ENCODE measurements around the gene ROM1.
A peak's percentile ranks its signal among the peaks of the same experiment; 100 is the strongest.

The ROM1 gene

DNA sequence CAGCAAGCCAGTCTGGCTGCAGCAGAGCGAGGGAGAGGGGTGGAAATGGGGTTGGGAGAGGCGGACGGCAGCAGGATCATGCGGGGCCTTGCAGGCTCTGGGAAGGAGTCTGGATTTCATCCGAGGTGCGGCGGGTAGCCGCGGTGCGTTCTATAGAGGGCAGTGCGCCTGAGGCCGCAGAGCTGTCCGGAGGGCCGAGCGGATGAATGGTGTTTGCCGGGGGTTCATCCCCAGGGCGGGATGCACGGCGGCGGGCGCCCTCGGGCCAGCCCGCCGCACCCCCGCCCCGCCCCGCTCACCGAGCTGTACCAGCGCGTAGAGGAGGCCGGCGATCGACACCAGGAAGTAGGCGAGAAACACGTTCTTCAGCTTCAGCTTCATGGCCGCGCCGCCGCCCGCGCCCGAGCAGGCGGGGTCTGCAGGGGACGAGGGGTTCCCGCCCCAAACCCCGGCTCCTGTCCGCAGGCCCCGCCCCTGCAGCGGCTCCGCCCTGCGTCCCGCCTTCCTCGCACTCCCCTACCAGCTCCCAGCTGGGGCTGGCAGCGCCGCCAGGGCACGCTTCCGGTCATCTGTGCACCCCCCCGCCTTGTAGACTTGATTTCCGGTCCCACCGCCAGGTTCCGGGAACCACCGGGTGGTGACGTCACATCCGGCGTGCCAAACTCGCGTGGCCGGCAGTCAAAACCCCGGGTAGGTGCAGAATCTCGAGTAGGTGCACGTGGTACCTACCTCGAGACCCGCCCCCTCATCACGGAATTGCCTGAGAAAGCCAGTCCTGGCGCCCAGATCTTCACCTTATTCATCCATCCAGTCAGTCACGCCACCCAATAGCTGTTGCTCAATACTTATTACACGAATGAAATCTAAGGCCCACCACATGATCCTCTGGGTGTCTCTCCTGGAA, 8.8 kb downstream of the ROM1 start, which contains the start of gene B3GAT3:
Gene B3GAT3 (minus strand): TSS at position 420 of the 904 bp plus-strand sequence. CDS start 39 bp downstream, at position 381.
- H3K4me3 ChIP-seq (ENCODE audit: insufficient read depth, low read depth, low read length): peak within 1 kb of the TSS; percentile 69
- no peaks in the 10 kb centered on the region for H3K27me3 ChIP-seq (ENCODE audit: control insufficient read depth, insufficient read depth, low read length, poor library complexity, severe bottlenecking)
- peak within 1 kb of the TSS; percentile 66 for H3K27ac ChIP-seq (ENCODE audit: insufficient read depth, low read depth, low read length, poor library complexity, severe bottlenecking)
- 2 to 3% methylated on average over 77 of the region's 77 CpGs for WGBS, 2 experiments
- H3K4me1 ChIP-seq (ENCODE audit: control insufficient read depth, insufficient read depth, low read length): peaks cover 10% of the 10 kb centered on the region
- no peaks in the 10 kb centered on the region for H3K9me3 ChIP-seq (ENCODE audit: control insufficient read depth, low read length)
- peaks cover 13% of the 10 kb centered on the region for H3K36me3 ChIP-seq (ENCODE audit: control insufficient read depth, insufficient read depth, low read length)

DNA sequence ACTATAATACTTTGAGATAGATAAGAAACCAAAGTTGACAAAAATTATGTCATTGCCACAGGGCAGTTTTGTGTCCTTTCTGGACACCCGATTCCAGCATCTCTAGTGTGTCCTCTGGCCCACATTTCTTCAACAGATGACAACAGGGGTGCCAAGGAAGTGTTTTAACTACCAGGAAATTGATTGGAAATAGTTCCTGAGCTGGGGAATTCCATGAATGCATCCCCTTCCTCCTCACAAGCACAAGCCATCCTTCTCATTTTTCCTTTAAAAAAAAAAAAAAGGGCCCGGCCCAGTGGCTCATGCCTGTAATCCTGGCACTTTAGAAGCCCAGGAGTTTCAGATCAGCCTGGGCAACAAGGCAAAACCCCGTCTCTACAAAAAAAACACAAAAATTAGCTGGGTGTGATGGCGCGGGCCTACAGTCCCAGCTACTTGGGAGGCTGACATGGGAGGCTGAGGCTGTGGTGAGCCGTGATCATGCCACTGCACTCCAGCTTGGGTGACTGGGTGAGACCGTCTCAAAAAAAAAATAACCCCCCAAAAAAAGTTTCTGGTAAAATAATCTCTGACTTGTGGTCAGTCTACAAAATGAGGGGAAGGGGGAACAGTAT, 9.5 kb downstream of the ROM1 start:
- H3K27ac ChIP-seq (ENCODE audit: insufficient read depth, low read depth, low read length, poor library complexity, severe bottlenecking): peak overlapping the region; percentile 66
- H3K9me3 ChIP-seq (ENCODE audit: control insufficient read depth, low read length): no peaks in the 10 kb centered on the region
- peaks cover 19% of the 10 kb centered on the region for H3K36me3 ChIP-seq (ENCODE audit: control insufficient read depth, insufficient read depth, low read length)
- H3K27me3 ChIP-seq (ENCODE audit: control insufficient read depth, insufficient read depth, low read length, poor library complexity, severe bottlenecking): no peaks in the 10 kb centered on the region
- peaks cover 10% of the 10 kb centered on the region for H3K4me1 ChIP-seq (ENCODE audit: control insufficient read depth, insufficient read depth, low read length)
- 90 to 92% methylated on average over 6 to 7 of the region's 7 CpGs for WGBS, 2 experiments
- H3K4me3 ChIP-seq (ENCODE audit: insufficient read depth, low read depth, low read length): no peak overlapping the region

DNA sequence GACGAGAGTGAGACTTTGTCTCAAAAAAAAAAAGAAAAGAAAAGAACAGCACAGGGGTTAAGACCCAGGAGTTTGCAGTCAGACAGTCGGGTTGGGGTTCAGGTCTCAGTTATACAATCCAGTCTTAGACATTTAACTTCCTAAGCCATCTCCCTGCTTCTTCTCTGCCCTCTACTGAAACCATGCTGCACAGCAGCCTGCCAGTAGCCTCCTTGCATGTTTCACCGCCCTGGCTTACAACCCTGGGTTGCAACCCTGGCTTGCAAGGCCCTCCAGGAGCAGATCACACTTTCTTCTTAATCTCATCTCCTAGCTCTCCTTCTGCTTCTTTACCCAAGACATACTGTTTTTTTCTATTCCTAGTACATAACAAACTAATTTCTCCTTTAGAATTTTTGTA, 14.7 kb downstream of the ROM1 start:
- Histone ChIP-seq H3K9me3 (ENCODE audit: control insufficient read depth, low read length) (no peaks in the 10 kb centered on the region), H3K4me1 (ENCODE audit: control insufficient read depth, insufficient read depth, low read length) (no peaks in the 10 kb centered on the region), H3K27me3 (ENCODE audit: control insufficient read depth, insufficient read depth, low read length, poor library complexity, severe bottlenecking) (no peaks in the 10 kb centered on the region), H3K4me3 (ENCODE audit: insufficient read depth, low read depth, low read length) (no peak overlapping the region), H3K27ac (ENCODE audit: insufficient read depth, low read depth, low read length, poor library complexity, severe bottlenecking) (no peak overlapping the region), H3K36me3 (ENCODE audit: control insufficient read depth, insufficient read depth, low read length) (peaks cover 63% of the 10 kb centered on the region)
- 91 to 92% methylated on average over 3 of the region's 3 CpGs for WGBS, 2 experiments

DNA sequence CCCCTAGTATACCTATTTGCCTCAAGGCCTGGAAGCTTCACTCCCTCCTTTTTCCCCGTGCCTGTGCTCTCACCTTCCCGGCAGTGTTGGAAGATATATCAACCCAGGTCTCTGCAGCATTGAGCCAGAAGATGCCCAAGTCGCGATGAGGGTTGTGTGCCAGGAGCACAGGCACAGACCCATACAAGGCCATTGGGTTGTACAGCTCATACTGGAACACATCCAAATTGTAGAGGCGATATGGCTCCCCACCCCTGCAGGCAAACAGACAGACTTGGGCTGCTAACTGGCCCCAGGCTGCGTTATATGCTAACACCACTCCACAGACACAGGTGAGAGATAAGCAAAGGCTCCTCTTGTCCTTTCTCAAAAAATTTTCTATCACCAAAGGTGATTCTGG, 19.4 kb downstream of the ROM1 start:
- WGBS, 2 experiments: 95 to 96% methylated on average over 6 of the region's 6 CpGs
- no peaks in the 10 kb centered on the region for H3K4me1 ChIP-seq (ENCODE audit: control insufficient read depth, insufficient read depth, low read length)
- no peak overlapping the region for H3K4me3 ChIP-seq (ENCODE audit: insufficient read depth, low read depth, low read length)
- no peak overlapping the region for H3K27ac ChIP-seq (ENCODE audit: insufficient read depth, low read depth, low read length, poor library complexity, severe bottlenecking)
- H3K27me3 ChIP-seq (ENCODE audit: control insufficient read depth, insufficient read depth, low read length, poor library complexity, severe bottlenecking): no peaks in the 10 kb centered on the region
- peaks cover 79% of the 10 kb centered on the region for H3K36me3 ChIP-seq (ENCODE audit: control insufficient read depth, insufficient read depth, low read length)
- H3K9me3 ChIP-seq (ENCODE audit: control insufficient read depth, low read length): no peaks in the 10 kb centered on the region

DNA sequence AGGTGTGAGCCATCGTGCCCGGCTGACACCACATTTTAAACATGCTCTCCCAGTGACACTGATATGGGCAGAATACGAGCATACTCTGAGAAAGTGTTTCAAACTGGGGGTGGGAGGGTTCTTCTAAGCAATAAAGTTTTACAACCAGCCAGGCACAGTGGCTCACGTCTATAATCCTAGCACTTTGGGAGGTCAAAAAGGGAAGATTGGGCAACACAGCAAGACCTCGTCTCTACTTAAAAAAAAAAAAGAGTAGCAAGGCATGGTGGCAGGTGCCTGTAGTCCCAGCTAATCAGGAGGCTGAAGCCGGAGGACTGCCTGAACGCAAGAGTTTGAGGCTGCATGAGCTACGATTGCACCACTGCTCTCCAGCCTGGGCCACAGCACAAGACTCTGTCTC, 31.2 kb downstream of the ROM1 start:
- Histone ChIP-seq H3K4me1 (ENCODE audit: control insufficient read depth, insufficient read depth, low read length) (no peaks in the 10 kb centered on the region), H3K27me3 (ENCODE audit: control insufficient read depth, insufficient read depth, low read length, poor library complexity, severe bottlenecking) (no peaks in the 10 kb centered on the region), H3K27ac (ENCODE audit: insufficient read depth, low read depth, low read length, poor library complexity, severe bottlenecking) (no peak overlapping the region), H3K4me3 (ENCODE audit: insufficient read depth, low read depth, low read length) (no peak overlapping the region), H3K36me3 (ENCODE audit: control insufficient read depth, insufficient read depth, low read length) (peaks cover 11% of the 10 kb centered on the region), H3K9me3 (ENCODE audit: control insufficient read depth, low read length) (no peaks in the 10 kb centered on the region)
- WGBS, 2 experiments: 94 to 96% methylated on average over 8 of the region's 8 CpGs

DNA sequence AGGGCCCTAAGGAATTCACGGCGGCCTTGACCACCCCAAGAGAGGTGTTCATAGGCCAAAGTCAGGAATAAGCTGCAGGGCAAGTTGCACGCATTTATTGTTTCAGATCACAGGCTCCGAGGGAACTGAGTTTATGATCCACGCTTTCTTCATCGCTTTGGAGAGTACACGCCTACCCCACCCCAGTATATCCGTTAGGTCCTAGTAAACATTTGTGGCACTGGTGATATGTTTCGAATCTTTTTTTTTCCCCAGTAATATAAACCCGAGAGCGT, 32.6 kb downstream of the ROM1 start:
- Histone ChIP-seq H3K36me3 (ENCODE audit: control insufficient read depth, insufficient read depth, low read length) (peaks cover 17% of the 10 kb centered on the region), H3K27me3 (ENCODE audit: control insufficient read depth, insufficient read depth, low read length, poor library complexity, severe bottlenecking) (no peaks in the 10 kb centered on the region), H3K9me3 (ENCODE audit: control insufficient read depth, low read length) (no peaks in the 10 kb centered on the region), H3K27ac (ENCODE audit: insufficient read depth, low read depth, low read length, poor library complexity, severe bottlenecking) (peak overlapping the region; percentile 91), H3K4me1 (ENCODE audit: control insufficient read depth, insufficient read depth, low read length) (no peaks in the 10 kb centered on the region), H3K4me3 (ENCODE audit: insufficient read depth, low read depth, low read length) (peak overlapping the region; percentile 87)
- 37 to 42% methylated on average over 11 of the region's 11 CpGs for WGBS, 2 experiments

DNA sequence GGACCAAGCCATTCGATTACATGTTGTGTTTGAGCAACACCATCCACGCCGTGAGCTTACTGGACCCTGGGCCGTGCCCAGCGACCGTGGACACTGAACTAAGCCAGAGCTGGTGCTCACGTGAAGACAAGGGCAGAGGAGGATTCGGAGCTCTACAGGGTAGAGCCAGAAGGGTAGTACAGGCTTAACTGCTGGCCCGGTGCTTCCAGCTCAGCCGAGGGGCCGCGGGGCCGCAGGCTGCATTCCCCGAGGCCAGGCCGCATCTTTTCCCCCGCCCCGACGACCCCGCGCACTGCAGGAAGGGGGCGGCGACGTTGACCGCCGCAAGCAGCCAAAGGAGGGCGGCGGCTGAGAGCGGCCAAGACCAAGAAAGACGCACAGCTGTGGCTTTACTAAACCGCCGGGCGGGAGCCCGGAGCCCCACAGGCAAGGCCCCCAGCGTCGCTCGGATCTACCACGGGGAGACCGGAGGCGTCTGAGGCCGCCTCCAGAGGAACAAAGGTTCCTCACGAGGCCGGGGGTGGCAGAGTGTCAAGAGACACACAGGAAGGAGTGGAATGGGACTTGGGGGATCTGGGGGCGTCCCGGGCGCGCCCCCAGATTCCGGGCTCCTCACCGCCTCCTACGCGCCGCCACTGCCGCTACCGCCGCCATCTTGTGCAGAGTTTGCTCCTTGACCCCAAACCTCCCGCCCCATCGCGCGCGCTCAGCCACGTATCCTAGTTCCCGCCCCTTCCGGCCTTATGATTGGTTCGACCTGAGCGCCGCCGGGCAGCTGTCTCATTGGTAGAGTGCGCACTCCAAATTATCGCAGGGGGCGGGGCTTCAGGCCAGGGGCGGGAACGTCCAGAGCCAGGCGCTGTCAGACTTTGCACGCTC, 33.1 kb downstream of the ROM1 start, which contains the start of gene GANAB:
Gene GANAB (minus strand): TSS at position 668 of the 879 bp plus-strand sequence. CDS start 14 bp downstream, at position 654.
- Histone ChIP-seq H3K27me3 (ENCODE audit: control insufficient read depth, insufficient read depth, low read length, poor library complexity, severe bottlenecking) (no peaks in the 10 kb centered on the region), H3K27ac (ENCODE audit: insufficient read depth, low read depth, low read length, poor library complexity, severe bottlenecking) (peak within 1 kb of the TSS; percentile 91), H3K9me3 (ENCODE audit: control insufficient read depth, low read length) (no peaks in the 10 kb centered on the region), H3K4me1 (ENCODE audit: control insufficient read depth, insufficient read depth, low read length) (no peaks in the 10 kb centered on the region), H3K36me3 (ENCODE audit: control insufficient read depth, insufficient read depth, low read length) (peaks cover 17% of the 10 kb centered on the region), H3K4me3 (ENCODE audit: insufficient read depth, low read depth, low read length) (peak within 1 kb of the TSS; percentile 87)
- 0 to 1% methylated on average over 73 of the region's 73 CpGs for WGBS, 2 experiments

DNA sequence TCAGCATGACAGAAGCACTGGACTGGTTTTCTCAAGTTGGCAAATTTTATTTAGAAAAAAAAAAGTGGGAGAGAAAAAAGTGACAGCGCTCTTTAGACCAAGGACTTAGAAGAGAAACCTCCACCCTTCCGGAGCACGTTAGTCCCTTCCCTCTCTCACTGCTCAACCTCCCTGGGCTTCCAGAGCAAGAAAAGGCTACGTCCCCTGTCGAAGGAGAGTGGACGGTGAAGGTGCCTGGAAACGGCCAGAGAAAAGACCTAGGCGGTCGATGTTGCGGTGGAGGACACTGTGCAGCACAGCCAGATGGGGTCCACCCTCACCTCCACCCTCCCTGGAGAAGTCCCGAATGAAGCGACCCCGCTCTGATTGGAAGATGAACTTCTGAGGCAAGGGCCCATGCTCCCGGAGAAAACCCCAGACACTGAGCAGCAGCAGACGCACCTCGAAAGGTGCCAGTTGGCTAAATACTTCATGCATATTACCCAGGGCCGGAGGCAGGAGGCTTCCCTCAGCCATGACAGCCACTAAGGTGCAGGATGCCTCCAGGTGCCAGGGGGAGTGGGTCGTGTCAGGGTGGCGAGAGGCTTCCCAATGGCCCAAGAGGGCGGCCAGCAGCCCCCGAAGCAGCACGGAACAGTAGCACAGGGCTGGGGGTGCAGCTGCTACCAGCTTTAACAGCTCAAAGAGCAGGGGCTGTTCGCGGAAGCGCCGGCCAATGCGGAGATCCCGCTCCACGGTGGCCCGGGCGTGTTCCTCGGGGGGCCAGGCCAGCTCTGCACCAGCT, 34.0 kb downstream of the ROM1 start:
- H3K4me3 ChIP-seq (ENCODE audit: insufficient read depth, low read depth, low read length): no peak overlapping the region
- no peak overlapping the region for H3K27ac ChIP-seq (ENCODE audit: insufficient read depth, low read depth, low read length, poor library complexity, severe bottlenecking)
- H3K27me3 ChIP-seq (ENCODE audit: control insufficient read depth, insufficient read depth, low read length, poor library complexity, severe bottlenecking): no peaks in the 10 kb centered on the region
- H3K36me3 ChIP-seq (ENCODE audit: control insufficient read depth, insufficient read depth, low read length): peaks cover 17% of the 10 kb centered on the region
- 79 to 81% methylated on average over 32 of the region's 32 CpGs for WGBS, 2 experiments
- H3K4me1 ChIP-seq (ENCODE audit: control insufficient read depth, insufficient read depth, low read length): no peaks in the 10 kb centered on the region
- no peaks in the 10 kb centered on the region for H3K9me3 ChIP-seq (ENCODE audit: control insufficient read depth, low read length)

DNA sequence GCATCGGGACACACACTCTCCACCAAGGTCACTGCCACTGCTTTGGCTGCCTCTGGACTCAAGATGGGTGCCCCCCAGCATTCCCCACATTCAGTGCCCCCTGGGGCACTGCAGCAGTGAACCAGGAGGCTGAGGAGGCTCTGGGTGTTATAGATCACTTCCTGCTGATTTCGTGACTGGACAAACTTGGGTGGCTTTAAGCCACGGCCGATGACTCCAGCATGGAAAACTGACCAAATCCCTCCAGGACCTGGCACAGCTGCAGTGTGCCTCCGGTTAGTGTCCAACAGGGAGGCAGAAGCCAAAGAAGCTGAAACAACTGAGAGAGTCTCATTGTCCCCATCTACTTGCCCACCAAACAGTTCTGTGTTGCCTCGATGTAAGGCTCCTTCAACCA, 34.5 kb downstream of the ROM1 start:
- WGBS, 2 experiments: 95 to 96% methylated on average over 6 of the region's 6 CpGs
- Histone ChIP-seq H3K27ac (ENCODE audit: insufficient read depth, low read depth, low read length, poor library complexity, severe bottlenecking) (no peak overlapping the region), H3K4me1 (ENCODE audit: control insufficient read depth, insufficient read depth, low read length) (no peaks in the 10 kb centered on the region), H3K9me3 (ENCODE audit: control insufficient read depth, low read length) (no peaks in the 10 kb centered on the region), H3K36me3 (ENCODE audit: control insufficient read depth, insufficient read depth, low read length) (peaks cover 17% of the 10 kb centered on the region), H3K27me3 (ENCODE audit: control insufficient read depth, insufficient read depth, low read length, poor library complexity, severe bottlenecking) (no peaks in the 10 kb centered on the region), H3K4me3 (ENCODE audit: insufficient read depth, low read depth, low read length) (no peak overlapping the region)
